UCSD-AML1 (cell line): Measurements from ENCODE around the gene SHISA2.
"Not testable (repeated sequence)": the region's sequence is repeated elsewhere in the genome, so short reads cannot be mapped to it uniquely, and the experiment has no call there.

Experiments
- DNase-seq: peaks from one replicate; lab custom pipeline; 2025; ENCODE audit not compliant: unreplicated experiment; lab: John Stamatoyannopoulos, UW

SHISA2 gene

DNA sequence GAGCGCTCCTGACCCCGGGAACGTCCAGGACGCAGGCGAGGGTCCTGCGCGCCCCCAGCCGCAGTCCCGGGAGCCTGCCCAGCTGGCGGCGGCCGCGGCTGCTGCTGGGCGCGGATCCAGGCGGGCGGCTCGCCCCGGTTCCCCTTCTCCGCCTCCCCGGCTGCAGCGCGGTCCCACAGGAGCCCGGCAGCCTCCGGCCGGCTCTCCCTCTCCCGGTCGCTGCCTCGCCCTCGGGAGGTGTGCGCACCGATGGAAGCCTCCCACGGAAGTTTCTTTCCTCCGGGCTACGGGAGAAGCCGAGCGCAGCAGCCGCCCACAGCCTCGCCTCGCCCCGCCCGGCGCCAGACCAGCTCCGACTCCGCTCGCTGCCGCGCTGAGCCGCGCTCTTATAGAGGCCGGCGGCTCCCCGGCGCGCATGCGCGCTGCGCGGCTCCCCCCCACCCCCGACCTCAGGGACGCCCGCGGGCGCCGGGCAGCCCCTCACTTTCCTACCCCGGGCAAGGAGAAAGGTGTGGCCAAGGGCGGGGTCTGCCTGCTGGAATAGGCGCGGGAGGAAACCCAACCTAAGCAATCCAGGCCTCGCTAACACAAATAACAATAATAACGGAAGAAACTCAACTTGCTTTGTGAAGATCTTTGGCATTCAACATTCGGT lies at the start of gene SHISA2:
Gene SHISA2 (minus strand): TSS at position 360 of the 655 bp plus-strand sequence. CDS start 1,041 bp downstream, outside the sequence.
- DNase-seq = no peak

DNA sequence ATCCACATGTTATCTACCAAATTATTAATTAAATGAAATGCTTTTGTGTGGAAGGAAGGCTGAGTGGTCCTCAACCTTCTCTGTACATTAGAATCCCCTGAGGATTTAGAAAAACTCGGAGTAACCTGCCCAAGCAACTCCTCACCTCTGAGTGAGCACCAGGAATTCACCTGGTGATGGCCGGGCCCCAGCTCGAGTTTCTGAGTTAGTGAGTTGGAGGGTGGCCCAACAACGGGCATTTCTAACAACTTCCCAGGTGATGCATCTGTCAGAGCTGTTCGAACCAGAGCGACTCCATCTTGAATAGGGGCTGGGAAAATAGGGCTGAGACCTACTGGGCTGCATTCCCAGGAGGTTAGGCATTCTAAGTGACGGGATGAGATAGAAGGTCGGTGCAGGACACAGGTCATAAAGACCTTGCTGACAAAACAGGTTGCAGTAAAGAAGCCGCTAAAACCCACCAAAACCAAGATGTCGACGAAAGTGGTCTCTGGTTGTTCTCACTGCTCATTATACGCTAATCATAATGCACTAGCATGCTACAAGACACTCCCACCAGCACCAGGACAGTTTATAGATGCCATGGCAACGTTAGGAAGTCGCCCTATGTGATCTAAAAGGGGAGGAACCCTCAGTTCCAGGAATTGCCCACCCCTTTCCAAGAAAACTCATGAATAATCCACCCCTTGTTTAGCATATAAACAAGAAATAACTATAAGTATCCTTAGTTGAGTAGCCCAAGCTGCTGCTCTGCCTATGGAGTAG lies 44.2 kb upstream of the SHISA2 start:
- no peak for DNase-seq

DNA sequence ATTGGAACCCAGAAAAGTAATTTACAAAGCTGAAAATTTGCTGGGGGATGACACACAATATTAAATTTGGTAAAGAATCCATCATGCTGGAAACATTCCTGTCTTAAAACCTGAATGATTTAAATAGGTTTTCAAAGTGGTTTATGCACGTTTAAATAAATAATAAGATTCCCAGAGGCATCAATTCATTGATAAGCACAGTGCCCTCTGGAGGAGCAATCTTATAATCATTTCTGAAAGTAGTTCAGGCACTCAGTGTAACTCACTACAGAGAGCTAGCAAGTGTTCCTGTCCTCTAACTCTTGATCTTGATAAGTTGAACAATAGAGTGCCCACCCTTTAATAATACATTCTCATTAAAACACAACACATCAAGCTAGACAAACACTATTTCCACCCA lies 43.5 kb upstream of the SHISA2 start:
- no peak for DNase-seq

DNA sequence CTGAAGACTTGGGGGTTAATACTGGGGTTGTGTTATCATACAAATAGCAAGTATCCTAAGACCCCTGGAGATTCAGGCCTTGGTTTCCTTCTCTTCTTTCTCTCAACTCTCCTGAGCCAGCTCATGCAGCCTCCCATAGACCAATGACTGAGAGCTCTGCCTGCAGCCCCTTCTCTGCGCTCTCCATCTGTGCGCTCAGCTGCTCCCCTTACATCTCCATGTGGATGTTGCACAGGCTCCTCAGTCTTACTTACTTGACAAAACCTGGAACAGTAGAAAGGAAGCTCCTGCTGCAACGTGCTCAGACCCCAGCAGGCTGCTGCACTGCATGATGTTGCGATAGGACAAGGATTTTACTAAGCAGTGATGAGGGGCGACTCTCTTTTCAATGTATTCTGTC lies 25.0 kb upstream of the SHISA2 start:
- not testable (repeated sequence) for DNase-seq

DNA sequence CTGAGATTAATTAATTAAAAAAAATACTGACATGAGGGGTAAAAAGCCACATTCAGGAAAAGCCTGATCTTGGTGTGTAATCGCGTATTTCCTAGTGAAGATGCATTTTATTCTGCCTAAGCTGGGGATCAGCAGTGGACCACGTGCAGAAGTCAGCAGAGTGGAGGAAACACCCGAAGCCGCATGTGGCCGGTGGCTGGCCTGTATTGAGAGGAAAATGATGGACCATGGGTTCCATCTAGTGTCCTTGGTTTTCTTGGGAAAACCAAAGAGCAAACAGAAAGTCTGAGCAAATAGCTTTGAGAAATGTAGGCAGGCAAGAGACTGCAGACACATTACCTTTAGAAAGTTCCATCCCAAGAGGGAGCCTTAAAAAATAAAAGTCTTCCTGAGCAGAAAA lies 23.7 kb upstream of the SHISA2 start:
- DNase-seq = no peak

DNA sequence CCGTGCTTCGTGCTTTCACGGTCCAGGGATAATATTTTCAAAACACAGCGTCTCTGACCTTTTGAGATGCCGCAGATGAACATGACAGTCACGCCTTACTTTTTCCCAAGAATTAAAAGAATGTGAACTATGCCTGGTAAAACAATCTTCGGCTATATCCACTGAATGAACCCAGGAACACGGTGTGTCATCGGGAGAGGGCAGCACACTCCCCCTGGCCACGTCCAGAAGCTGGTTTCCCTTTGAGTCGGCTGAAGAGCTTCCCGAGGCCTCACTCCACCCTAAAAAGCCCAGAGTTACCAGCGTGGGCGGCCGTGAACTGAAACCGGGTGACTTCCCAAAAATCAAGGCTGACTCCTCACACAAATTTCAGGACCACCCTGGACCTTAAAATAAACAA lies 22.9 kb upstream of the SHISA2 start:
- DNase-seq = no peak

DNA sequence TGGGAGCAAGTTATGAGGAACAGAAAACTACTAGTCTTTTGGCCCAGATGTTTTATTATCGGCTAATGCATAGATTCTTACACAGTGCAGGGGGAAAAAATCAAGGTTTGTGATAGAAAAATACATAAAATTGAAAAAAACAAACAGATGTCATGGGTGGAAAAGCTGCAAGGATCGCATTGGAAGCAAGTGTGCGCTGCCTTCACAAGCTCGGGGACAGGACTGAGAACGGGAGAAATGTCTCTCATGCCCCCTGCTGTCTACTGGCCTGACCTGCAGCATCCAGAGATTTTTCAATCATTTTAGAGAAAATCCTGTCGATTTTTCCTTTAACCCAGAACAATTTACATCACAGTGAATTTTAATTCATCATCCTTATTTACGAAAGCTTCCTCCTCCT lies 20.5 kb upstream of the SHISA2 start:
- not testable (repeated sequence) for DNase-seq

DNA sequence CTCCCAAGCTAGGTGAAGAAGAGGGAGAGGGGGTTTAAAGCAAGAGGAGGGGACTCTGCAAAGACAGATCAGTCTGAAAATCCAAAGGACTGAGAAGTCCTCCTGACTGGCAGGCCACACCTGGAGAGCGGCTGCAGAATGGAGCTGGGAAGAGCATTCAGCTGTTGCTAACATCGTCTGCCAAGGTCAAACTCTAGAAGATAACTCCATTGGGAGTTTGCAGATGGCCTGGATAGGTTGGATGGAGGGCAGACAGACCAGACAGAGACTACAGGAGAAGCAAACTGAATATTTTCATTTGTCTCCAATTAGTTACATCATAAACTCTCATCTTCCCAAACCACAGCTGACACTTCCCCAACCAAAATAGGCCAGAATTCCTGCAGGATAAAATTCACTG lies 19.9 kb upstream of the SHISA2 start:
- DNase-seq = no peak

DNA sequence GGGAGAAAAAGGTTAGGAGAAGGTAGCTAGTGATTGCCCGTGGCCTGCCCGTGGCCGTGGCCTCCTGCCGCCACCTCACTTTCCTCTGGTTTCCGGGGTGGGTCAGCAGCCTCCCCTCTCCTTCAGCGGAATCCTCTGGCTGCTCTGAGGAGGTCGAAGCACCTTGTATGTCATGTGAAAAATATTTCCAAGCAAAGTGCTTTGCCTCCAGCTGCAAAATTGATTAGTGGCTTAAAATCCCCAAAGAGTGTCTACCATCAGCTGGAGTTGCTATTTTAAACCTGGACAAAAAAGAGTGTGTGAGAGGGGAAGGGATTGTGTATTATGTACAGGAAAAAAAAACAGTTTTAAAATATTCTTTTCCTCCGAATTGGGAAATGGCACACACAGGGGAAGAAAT lies 17.8 kb upstream of the SHISA2 start:
- not testable (repeated sequence) for DNase-seq

DNA sequence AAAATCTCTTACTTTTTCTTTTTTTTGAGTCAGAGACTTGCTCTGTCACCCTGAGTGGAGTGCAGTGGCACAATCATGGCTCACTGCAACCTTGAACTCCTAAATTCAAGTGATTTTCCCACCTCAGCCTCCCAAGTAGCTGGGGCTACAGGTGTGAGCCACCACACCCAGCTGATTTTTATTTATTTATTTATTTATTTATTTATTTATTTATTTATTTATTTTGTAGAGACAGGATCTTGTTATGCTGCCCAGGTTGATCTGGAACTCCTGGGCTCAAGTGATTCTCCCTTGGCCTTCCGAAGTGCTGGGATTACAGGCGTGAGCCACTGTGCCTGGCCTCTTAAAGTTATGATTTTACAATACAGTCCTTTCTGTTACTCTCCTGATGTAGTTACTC lies 16.6 kb upstream of the SHISA2 start:
- not testable (repeated sequence) for DNase-seq

DNA sequence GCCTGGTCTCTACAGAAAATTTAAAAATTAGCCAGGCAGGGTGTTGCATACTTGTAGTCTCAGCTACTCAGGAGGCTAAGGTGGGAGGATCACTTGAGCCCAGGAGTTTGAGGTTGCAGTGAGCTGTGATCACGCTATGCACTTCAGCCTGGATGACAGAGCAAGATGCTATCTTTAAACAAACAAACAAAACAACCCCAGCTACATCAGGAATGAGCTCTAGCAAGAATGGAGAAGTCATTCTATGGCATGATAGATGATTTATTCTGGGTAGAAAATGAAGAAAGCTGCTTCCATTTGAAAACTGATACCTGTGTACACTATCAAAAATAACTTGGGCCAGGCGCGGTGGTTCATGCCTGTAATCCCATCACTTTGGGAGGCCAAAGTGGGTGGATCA lies 15.8 kb upstream of the SHISA2 start:
- DNase-seq = no peak

DNA sequence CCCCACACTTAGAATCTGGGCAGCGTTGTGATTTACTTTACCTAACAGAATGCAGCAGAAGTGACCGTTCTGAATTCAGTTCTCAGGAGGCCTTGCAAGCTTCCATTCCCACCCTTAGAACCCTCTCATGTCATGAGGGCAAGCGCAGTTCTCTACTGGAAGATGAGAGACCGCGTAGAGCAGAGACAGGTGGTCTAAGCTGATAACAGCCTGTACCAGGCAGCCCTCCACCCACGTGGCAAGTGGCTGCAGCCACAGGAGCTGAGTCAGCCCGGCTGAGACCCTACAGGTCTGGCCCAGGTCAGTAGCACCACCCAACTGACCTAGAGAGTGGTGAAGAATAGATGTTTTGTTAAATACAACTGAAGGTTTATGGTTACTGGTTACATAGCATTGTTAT lies 14.7 kb upstream of the SHISA2 start:
- not testable (repeated sequence) for DNase-seq

DNA sequence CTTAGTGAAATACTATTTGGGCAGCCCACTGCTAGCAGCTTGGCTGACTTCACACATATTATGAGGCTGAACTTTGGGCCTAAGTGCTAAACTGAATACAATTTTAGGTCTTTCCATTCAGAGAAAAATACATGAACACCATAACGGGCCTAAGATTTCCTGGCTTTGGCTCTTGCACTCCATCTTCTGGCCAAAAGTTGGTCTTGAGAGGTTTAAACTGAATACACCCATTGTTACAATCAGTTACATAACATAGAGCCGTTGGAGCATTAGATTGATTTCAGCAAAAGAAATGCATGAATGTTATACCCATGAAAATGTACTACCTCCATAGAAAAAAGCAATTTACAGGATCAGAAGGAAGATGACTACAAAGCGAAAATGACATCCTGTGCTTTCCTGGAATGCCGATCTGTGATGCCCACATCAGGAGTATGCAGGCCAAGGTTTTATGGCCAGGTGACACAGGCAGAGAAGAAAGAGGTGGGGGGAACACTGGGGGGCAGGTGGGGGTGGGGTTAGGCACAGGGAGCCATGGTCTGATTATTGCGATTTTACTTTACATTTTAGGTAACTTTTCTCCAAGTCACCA lies 11.1 kb upstream of the SHISA2 start:
- no peak for DNase-seq

DNA sequence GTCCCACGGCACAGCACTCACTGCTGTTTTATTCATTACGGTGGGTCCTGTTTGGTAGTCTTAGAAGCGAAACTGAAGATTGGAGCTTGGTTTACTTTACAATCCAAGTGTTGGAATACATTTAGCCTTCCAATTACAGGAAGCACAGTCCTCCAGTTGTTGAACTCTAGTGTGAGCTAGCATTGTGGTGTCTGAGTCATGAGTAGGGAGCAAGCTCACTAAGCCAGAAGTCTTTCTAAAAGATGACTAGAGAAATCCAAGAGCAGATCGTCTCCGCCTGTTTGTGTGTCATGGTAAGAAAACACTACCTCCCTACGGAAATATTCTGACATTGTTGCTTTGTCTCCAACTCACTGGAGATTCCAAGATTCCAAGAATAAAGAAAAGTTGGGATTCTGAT lies 10.1 kb upstream of the SHISA2 start:
- DNase-seq = no peak

DNA sequence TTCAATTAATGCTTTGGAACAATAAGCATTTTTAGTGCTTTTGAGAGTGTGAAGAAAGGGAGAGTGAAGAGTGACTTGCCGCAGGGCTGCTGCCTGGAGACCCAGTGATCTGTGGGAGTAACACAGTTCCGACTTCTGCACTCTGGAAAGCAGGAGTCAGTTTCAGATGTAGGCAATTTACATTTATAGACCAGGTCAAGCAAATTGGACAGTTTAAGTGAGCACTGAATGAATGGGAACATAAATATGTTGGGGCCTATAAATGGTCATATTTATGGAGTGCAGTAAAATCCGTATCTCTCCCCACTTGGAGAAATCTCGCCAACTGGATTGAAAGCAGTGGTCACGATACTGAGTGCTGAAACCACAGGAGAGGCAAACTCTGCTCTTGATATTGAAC lies 9.4 kb upstream of the SHISA2 start:
- DNase-seq = no peak

DNA sequence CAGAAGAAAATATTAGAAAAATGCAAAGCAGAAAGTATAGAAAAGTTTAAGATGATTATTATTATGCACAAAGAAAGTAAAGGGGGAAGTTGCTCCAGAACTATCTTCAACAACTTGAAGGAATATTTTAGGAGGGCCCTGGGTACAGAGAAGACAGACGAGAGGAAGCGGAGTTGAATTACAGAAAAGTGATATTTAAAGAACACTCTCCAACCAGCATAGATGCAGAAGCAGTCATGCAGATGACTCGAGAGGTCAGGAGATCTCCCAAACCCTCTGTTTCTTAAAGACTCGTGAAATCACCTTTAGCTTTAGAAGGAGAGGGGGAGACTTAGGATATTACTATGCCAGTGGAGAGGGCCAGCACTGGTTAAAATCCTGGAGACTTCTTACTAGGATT lies 8.5 kb upstream of the SHISA2 start:
- no peak for DNase-seq

DNA sequence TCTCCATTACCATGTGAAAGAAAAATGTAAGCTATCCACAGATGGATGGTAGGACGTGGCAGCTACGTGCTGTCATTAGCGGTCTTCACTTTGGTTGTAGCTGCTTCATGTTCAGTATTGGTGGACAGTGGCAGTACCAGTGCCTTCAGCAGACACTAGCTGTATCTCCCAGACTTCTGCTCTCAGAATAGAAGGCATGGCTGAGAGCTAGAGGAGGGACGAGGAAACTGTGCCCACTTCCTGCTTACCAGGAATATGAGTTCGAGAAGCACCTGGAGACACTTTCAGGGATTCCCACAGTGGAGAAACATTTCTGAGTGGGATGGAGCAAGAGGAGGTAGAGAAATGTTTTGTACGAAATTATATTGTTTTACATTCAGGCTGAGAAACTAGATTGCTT lies 6.9 kb upstream of the SHISA2 start:
- DNase-seq = no peak

DNA sequence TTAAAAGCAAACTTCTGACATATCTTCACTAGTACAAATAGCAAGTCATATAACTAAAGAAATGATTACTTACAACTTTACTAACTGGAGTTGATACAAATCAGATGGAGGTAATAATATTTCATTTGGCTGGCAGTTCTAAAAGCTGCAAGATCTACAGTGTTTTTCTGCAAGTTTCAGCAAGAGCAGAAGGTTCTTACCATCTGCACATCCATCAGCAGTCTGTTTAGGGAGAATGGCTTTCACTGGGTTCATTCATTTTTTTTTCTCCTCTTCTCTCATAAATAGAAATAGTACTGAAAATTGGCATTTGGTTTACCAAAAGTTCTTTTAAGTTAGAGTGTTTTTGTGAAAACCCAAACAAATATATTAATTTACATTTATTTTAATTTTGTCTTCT lies 3.1 kb upstream of the SHISA2 start:
- DNase-seq = no peak

DNA sequence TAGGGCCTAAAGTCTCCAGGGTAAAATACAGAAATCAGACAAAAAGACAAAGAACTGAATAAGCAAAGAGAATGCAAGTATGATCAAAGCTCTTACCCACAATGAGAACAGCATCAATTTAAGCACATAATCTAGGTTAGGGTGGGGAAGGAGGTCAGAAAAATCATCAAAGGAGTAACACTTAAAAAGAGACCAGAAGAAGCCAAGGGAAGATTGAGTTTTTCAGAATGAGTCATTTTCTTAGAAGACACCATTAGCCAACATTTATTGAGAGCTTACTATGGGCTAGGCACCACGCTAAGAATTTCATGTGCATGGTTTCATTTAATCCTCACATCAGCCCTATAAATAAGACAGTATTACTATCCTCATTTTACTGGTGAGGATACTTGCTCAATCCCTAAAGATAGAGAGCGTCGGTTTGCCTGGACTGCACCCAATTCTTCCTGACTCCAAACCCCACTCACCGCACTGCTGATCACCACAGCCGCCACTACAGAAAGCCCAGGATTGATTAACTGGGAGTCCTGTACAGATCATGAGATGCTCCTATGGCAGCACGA lies 1.7 kb upstream of the SHISA2 start:
- DNase-seq = no peak

DNA sequence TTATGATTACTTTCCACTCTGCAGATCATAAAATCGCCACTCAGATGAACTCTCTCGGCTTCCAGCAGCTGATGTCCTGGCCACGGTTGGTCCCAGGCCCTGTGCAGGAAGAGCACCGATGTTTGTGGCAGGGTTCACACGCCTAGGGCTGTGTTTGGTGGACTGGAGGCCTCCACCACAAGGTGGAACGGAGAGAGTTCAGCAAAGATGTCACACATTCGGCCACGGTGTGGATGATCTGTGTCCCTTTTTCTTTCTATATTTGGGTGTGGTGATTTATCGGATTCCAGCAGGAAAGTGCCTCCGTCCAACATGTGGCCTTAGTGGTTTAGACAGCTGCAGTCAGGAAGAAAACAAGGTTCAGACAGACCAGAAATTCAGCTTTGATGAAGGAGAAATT lies 521 bp upstream of the SHISA2 start:
- DNase-seq = no peak

DNA sequence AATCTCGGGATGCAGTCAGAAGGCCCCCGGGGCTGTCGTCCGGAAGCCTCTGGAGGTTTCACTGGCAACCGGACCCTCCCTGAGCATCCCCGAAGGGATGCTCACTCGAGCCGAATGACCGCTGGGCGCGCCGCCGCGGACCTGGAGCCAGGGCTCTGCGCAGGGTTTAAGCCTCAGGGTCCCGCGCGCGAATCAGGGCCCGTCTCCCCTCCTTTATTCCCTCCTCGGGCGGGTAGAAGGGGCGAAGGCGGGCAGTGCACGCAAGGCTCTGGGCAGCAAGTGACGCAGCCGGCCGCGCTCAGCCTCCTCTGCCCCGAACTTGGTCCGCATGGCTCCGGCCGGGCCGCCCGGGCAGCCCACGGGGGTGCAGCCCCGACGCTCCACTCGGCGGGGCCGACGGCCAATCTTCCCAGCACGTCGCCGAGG lies 572 bp downstream of the SHISA2 start:
- DNase-seq = no peak
